ENCODE measurements around the gene UNCX. TPM values are rescaled to one million over a fixed set of nuclear protein-coding genes. Genes with fewer than 3 reads are reported as not detected.

UNCX gene
- total and polyA plus RNA-seq, 3 donors from 2014 or later, result 0.24 TPM; not detected in 2

GRCh38 chr7:1218541-1219165 lies 14.0 kb upstream of the UNCX start:
- no peak overlapping the region for H3K27ac ChIP-seq
- 67 to 71% methylated on average over 5 to 24 of the region's 24 CpGs for WGBS, 2 donors
- H3K4me1 ChIP-seq, result no peaks in the 10 kb centered on the region
- no peak overlapping the region for H3K4me3 ChIP-seq
- no peak for TF ChIP-seq CTCF (IDR thresholded peaks at IDR 0.05)
- no peak for TF ChIP-seq POLR2A (IDR thresholded peaks at IDR 0.05)
- intact Hi-C loops (cut with DNase I; ENCODE audit: low total_unique reads), result no loop called here
- H3K27me3 ChIP-seq, result no peaks in the 10 kb centered on the region
- H3K9me3 ChIP-seq, result no peaks in the 10 kb centered on the region
- H3K36me3 ChIP-seq (ENCODE audit: low read depth, missing control alignments), result no peaks in the 10 kb centered on the region
- no peak for DNase-seq

GRCh38 chr7:1219498-1219897 lies 13.2 kb upstream of the UNCX start:
- Histone ChIP-seq H3K4me3 (no peak overlapping the region), H3K27me3 (no peaks in the 10 kb centered on the region), H3K4me1 (no peaks in the 10 kb centered on the region), H3K27ac (no peak overlapping the region), H3K36me3 (ENCODE audit: low read depth, missing control alignments) (no peaks in the 10 kb centered on the region), H3K9me3 (no peaks in the 10 kb centered on the region)
- 59 to 77% methylated on average over 9 of the region's 9 CpGs for WGBS, 2 donors
- no peak for DNase-seq
- TF ChIP-seq POLR2A (IDR thresholded peaks at IDR 0.05), result no peak
- TF ChIP-seq CTCF (IDR thresholded peaks at IDR 0.05), result no peak
- intact Hi-C loops (cut with DNase I; ENCODE audit: low total_unique reads), result no loop called here

GRCh38 chr7:1220000-1220726 lies 12.5 kb upstream of the UNCX start:
- TF ChIP-seq CTCF (IDR thresholded peaks at IDR 0.05), result no peak
- no peak for TF ChIP-seq POLR2A (IDR thresholded peaks at IDR 0.05)
- no peaks in the 10 kb centered on the region for H3K4me1 ChIP-seq
- H3K27ac ChIP-seq, result no peak overlapping the region
- DNase-seq, result no peak
- no peaks in the 10 kb centered on the region for H3K36me3 ChIP-seq (ENCODE audit: low read depth, missing control alignments)
- no peaks in the 10 kb centered on the region for H3K27me3 ChIP-seq
- 62 to 65% methylated on average over 13 of the region's 13 CpGs for WGBS, 2 donors
- intact Hi-C loops (cut with DNase I; ENCODE audit: low total_unique reads), result no loop called here
- H3K4me3 ChIP-seq, result no peak overlapping the region
- H3K9me3 ChIP-seq, result no peaks in the 10 kb centered on the region

- H3K4me1 ChIP-seq, result no peaks in the 10 kb centered on the region
- TF ChIP-seq POLR2A (IDR thresholded peaks at IDR 0.05) (no peak), CTCF (IDR thresholded peaks at IDR 0.05) (no peak)
- H3K9me3 ChIP-seq, result no peaks in the 10 kb centered on the region
- H3K27me3 ChIP-seq, result no peaks in the 10 kb centered on the region
- H3K36me3 ChIP-seq (ENCODE audit: low read depth, missing control alignments), result no peaks in the 10 kb centered on the region
- intact Hi-C loops (cut with DNase I; ENCODE audit: low total_unique reads), result no loop called here
- no peak for DNase-seq
- 63 to 66% methylated on average over 22 of the region's 22 CpGs for WGBS, 2 donors
- H3K27ac ChIP-seq, result no peak overlapping the region
- no peak overlapping the region for H3K4me3 ChIP-seq
Measured at GRCh38 chr7:1220977-1221745, 11.5 kb upstream of the UNCX start.

Data from testis (tissue), 3 donors.